ENCODE results near the gene EPX. TPM values are rescaled to one million over a fixed set of nuclear protein-coding genes. Genes with fewer than 3 reads are reported as not detected.

The EPX gene
- total RNA-seq, 1 donor from 2014 or later: not detected

DNA sequence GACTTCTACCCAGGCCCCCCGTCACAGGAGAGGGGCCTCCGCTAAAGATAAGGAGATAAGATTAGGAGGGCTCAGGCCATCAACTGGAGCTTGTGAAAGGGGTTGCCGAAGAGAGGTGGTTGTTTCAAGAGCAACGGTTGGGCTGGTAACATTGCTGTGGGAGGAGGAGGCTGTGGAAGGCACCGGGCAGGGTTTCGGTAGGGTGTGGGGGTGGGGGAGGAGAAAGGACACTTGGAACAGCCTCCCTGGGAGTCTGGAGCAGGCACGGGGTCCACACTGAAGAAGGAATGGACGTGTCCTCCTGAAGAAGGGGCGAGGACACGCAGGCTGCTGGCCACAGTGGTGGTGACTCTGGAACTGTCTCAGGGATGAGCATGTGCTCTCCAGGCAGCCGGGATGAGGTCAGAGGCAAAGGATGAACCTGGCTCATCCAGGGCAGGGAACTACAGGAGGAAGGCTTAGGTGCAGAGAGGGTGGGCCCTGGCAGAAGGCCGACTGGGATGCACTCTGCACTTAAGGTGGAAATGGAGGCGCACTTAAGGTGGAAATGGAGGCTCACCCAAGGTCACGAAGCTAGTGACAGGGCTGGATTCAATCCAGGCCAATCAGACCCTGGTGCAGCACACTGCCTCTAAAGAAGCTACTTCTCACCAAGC is 1.2 kb upstream of the EPX start:
- no peak for DNase-seq (ENCODE audit: low read depth)
- TF ChIP-seq, protein P1, sequence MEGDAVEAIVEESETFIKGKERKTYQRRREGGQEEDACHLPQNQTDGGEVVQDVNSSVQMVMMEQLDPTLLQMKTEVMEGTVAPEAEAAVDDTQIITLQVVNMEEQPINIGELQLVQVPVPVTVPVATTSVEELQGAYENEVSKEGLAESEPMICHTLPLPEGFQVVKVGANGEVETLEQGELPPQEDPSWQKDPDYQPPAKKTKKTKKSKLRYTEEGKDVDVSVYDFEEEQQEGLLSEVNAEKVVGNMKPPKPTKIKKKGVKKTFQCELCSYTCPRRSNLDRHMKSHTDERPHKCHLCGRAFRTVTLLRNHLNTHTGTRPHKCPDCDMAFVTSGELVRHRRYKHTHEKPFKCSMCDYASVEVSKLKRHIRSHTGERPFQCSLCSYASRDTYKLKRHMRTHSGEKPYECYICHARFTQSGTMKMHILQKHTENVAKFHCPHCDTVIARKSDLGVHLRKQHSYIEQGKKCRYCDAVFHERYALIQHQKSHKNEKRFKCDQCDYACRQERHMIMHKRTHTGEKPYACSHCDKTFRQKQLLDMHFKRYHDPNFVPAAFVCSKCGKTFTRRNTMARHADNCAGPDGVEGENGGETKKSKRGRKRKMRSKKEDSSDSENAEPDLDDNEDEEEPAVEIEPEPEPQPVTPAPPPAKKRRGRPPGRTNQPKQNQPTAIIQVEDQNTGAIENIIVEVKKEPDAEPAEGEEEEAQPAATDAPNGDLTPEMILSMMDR (conservative IDR thresholded peaks at IDR 0.05; ENCODE audit: low read depth, low read length): no peak
- no peak overlapping the region for H3K4me3 ChIP-seq (ENCODE audit: low read depth, low read length)

DNA sequence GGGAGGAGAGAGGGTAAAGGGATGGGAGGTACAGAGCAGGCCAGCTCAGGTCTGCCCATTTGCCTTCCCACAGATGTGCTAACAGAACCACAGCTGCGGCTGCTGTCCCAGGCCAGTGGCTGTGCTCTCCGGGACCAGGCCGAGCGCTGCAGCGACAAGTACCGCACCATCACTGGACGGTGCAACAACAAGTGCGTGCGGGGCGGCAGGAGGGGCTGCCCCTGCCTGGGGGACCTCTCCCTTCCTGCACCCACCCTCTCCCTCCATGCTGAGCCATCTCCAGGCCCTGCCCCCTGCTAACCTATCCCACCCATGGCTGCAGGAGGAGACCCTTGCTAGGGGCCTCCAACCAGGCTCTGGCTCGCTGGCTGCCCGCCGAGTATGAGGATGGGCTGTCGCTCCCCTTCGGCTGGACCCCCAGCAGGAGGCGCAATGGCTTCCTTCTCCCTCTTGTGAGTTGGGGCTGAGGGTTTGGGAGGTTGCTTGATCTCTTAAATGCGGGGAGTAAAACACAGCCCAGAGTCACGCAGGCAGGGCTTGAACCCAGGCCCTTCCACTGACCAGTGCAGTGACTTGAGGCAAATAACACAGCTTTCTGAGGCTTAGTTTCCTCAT is 1.2 kb downstream of the EPX start:
- H3K4me3 ChIP-seq (ENCODE audit: low read depth, low read length): no peak overlapping the region
- DNase-seq (ENCODE audit: low read depth): no peak
- TF ChIP-seq, protein P1 (conservative IDR thresholded peaks at IDR 0.05; ENCODE audit: low read depth, low read length): no peak

DNA sequence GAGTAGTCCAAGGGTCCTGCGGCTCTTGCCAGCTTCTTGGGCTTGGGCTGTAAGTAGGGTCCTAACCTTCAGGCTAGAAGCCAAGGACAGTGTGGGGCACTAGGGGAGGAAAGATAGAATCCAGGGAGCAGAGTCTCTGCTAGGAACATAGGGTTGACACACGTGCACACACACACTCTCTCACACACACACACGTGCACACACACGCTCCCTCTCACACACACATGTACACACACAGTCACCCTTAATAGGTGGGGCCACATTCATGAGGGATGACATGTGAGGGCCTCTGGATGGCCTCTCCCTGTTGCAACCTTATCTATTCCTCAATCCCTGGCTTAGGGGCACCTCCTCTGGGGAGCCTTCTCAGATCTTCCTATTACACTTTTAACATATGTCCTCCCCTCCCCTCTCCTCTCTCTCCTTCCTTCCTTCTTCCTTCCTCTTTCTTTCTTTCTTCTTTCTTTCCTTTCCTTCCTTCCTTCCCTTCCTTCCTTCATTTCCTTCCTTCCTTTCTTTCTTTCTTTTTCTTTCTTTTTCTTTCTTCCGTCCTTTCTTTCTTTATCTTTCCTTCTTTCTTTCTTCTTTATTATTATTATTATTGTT is 3.1 kb downstream of the EPX start:
- TF ChIP-seq, protein P1 (conservative IDR thresholded peaks at IDR 0.05; ENCODE audit: low read depth, low read length): no peak
- DNase-seq (ENCODE audit: low read depth): no peak
- no peak overlapping the region for H3K4me3 ChIP-seq (ENCODE audit: low read depth, low read length)

DNA sequence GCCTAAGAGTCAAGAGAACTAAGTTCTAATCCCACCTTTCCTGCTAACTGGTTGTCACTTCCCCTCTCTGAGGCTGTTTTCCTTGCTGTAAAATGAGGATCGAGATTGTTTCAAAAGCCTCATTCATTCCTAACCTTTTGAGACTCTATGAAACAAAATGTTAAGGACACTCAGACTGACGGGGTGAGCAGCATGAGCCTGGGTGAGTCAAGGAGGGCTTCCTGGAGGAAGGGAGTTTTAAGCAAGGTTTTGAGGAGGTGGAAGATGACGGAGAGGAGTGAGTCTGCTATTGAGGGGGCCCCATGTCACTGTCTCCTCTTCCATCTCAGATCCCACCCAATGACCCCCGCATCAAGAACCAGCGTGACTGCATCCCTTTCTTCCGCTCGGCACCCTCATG is 4.1 kb downstream of the EPX start:
- TF ChIP-seq, protein P1 (conservative IDR thresholded peaks at IDR 0.05; ENCODE audit: low read depth, low read length): no peak
- no peak overlapping the region for H3K4me3 ChIP-seq (ENCODE audit: low read depth, low read length)
- no peak for DNase-seq (ENCODE audit: low read depth)

DNA sequence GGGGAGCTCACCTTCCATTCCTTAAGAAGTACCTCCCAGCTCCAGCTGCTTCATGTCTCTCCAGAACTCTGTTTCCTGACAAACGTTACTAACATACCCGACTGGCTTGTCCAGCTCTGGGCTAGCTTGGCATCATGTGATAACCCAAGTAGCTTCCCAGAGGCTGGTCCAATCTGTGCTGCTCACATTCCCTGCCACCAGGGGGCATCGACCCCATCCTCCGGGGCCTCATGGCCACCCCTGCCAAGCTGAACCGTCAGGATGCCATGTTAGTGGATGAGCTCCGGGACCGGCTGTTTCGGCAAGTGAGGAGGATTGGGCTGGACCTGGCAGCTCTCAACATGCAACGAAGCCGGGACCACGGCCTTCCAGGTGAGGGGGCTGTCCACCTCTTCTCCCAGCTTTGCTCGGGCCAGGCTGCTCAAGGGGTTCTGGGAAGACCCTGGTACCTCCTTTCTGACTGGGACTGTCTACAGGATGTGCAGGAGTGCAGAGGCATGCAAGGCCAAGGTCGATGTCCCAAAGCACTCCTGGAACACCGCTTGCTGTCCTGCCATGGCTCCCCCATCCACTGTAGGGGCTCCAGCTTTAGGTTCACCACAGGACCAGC is 7.6 kb downstream of the EPX start:
- DNase-seq (ENCODE audit: low read depth): no peak
- TF ChIP-seq, protein P1 (conservative IDR thresholded peaks at IDR 0.05; ENCODE audit: low read depth, low read length): peak; percentile 60
- H3K4me3 ChIP-seq (ENCODE audit: low read depth, low read length): no peak overlapping the region

DNA sequence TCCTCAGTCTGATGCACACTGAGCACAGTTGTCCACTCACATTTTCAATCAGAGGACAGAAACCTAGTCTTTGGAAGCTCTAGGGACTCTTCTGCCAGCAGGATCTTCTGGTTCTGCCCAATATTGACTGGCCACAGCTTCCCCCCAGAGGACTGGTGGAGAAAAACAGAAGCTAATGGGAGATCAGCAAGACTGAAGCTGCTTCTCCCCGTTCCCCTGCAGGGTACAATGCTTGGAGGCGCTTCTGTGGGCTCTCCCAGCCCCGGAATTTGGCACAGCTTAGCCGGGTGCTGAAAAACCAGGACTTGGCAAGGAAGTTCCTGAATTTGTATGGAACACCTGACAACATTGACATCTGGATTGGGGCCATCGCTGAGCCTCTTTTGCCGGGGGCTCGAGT is 10.3 kb downstream of the EPX start:
- no peak for DNase-seq (ENCODE audit: low read depth)
- TF ChIP-seq, protein P1 (conservative IDR thresholded peaks at IDR 0.05; ENCODE audit: low read depth, low read length): no peak
- H3K4me3 ChIP-seq (ENCODE audit: low read depth, low read length): no peak overlapping the region

Measured in epithelial cell of proximal tubule (primary cell).